Upper lobe of right lung (tissue), 1 donor: Measurements from ENCODE around the gene SCN11A. TPM values are rescaled to one million over a fixed set of nuclear protein-coding genes. Genes with fewer than 3 reads are reported as not detected.

Source experiments
- ATAC-seq: fragments of 200-7000 bp; cut with Tn5 transposase; one replicate; pipeline ENCODE4 v1.9.1; 2020; ENCODE audit warnings: mild to moderate bottlenecking, moderate library complexity
- DNase-seq: peaks from one replicate; pipeline ENCODE4 v3.0.0-alpha.2; 2020
- H3K27ac ChIP-seq: fragments of 200-600 bp; one replicate; pipeline ENCODE4 v1.8.0; 2022
- H3K27me3 ChIP-seq: fragments of 200-600 bp; one replicate; pipeline ENCODE4 v1.8.0; 2022; ENCODE audit warnings: mild to moderate bottlenecking
- H3K36me3 ChIP-seq: fragments of 200-600 bp; one replicate; pipeline ENCODE4 v1.8.0; 2022
- H3K4me1 ChIP-seq: fragments of 200-600 bp; one replicate; pipeline ENCODE4 v1.8.0; 2022
- H3K4me3 ChIP-seq: fragments of 200-600 bp; one replicate; pipeline ENCODE4 v1.8.0; 2022; ENCODE audit warnings: mild to moderate bottlenecking
- H3K9me3 ChIP-seq: fragments of 200-600 bp; one replicate; pipeline ENCODE4 v1.8.0; 2022
- CTCF ChIP-seq: fragments of 200-600 bp; IDR thresholded peaks from one replicate; pipeline ENCODE4 v1.8.0; 2022; ENCODE audit warnings: antibody characterized with exemption
- intact Hi-C: fragments of 100-400 bp; cut with DNase I; formaldehyde crosslinking; loops from one replicate; pipeline ENCODE4 v1.11.0; 2022
- total RNA-seq: library from RNA; stranded (reverse); fragmentation: NEBNext Ultra II Directional; extraction: Animal tissue kit (Norgen Biotek cat#: 25700); gene quantifications from one replicate; pipeline ENCODE4 v1.2.1, GENCODE V29; 2021
- donor health status: DM: no; HTN: yes; CAD: no; lungs with severe emphysema.

Gene SCN11A
- total RNA-seq, 1 donor from 2014 or later = 0.14 TPM

- H3K9me3 ChIP-seq = no peaks in the 10 kb centered on the region
- H3K27me3 ChIP-seq = no peaks in the 10 kb centered on the region
- no peak for TF ChIP-seq CTCF
- H3K27ac ChIP-seq = no peak overlapping the region
- H3K4me1 ChIP-seq = peaks cover 6% of the 10 kb centered on the region
- ATAC-seq (no peak), DNase-seq (no peak)
- intact Hi-C loops = no loop called here
- no peak overlapping the region for H3K4me3 ChIP-seq
- peaks cover 74% of the 10 kb centered on the region for H3K36me3 ChIP-seq
Measured at GRCh38 chr3:39098473-39099000, 46.8 kb upstream of the SCN11A start.

GRCh38 chr3:39097716-39098472, 46.1 kb upstream of the SCN11A start:
- H3K4me1 ChIP-seq = peaks cover 6% of the 10 kb centered on the region
- H3K27ac ChIP-seq = no peak overlapping the region
- ATAC-seq (no peak), DNase-seq (no peak)
- H3K4me3 ChIP-seq = no peak overlapping the region
- intact Hi-C loops = no loop called here
- H3K36me3 ChIP-seq = peaks cover 80% of the 10 kb centered on the region
- H3K9me3 ChIP-seq = no peaks in the 10 kb centered on the region
- no peaks in the 10 kb centered on the region for H3K27me3 ChIP-seq
- TF ChIP-seq CTCF = no peak

GRCh38 chr3:39096775-39097174, 45.0 kb upstream of the SCN11A start:
- peak; percentile 6 for ATAC-seq
- intact Hi-C loops = no loop called here

GRCh38 chr3:39095778-39096177, 44.0 kb upstream of the SCN11A start:
- Histone ChIP-seq H3K9me3 (no peaks in the 10 kb centered on the region), H3K36me3 (peaks cover 100% of the 10 kb centered on the region), H3K27me3 (no peaks in the 10 kb centered on the region), H3K4me1 (peaks cover 6% of the 10 kb centered on the region), H3K27ac (peak overlapping the region; percentile 17), H3K4me3 (no peak overlapping the region)
- intact Hi-C loops = no loop called here
- TF ChIP-seq CTCF = no peak
- ATAC-seq (no peak), DNase-seq (no peak)

More at GRCh38 chr3:39096775-39097174, 45.0 kb upstream of the SCN11A start:
- H3K4me3 ChIP-seq = no peak overlapping the region
- peak overlapping the region; percentile 30 for H3K27ac ChIP-seq
- H3K9me3 ChIP-seq = no peaks in the 10 kb centered on the region
- peaks cover 6% of the 10 kb centered on the region for H3K4me1 ChIP-seq
- TF ChIP-seq CTCF = no peak
- H3K27me3 ChIP-seq = no peaks in the 10 kb centered on the region
- DNase-seq = no peak
- peaks cover 92% of the 10 kb centered on the region for H3K36me3 ChIP-seq

GRCh38 chr3:39094851-39095677, 43.3 kb upstream of the SCN11A start:
- intact Hi-C loops = no loop called here
- no peak for TF ChIP-seq CTCF

More at GRCh38 chr3:39094851-39095677, 43.3 kb upstream of the SCN11A start:
- ATAC-seq = no peak
- peaks cover 99% of the 10 kb centered on the region for H3K36me3 ChIP-seq
- H3K27me3 ChIP-seq = no peaks in the 10 kb centered on the region
- peak overlapping the region; percentile 17 for H3K27ac ChIP-seq
- no peak for DNase-seq
- no peak overlapping the region for H3K4me3 ChIP-seq
- no peaks in the 10 kb centered on the region for H3K9me3 ChIP-seq
- H3K4me1 ChIP-seq = peaks cover 6% of the 10 kb centered on the region
